ENCODE data around the gene GFER. TPM values are rescaled to one million over a fixed set of nuclear protein-coding genes. Genes with fewer than 3 reads are reported as not detected.

Gene GFER
- total RNA-seq, 1 experiment from 2014 or later: 26.2 TPM

GRCh38 chr16:1942810-1943726, 40.9 kb upstream of the GFER start, which contains the start of gene MSRB1:
MSRB1 (minus strand) TSS chr16:1943199; CDS start chr16:1943156, 43 bp downstream.
- ChIA-PET CTCF (no interaction called here), POLR2A (ENCODE audit: low non-redundant PET) (no interaction called here)
- Histone ChIP-seq H3K27me3 (replicated peaks; ENCODE audit: insufficient read depth, low read depth, low read length, poor library complexity) (no peaks in the 10 kb centered on the region), H3K27ac (ENCODE audit: low read depth, low read length, poor library complexity, severe bottlenecking) (peak within 1 kb of the TSS; percentile 73), H3K4me3 (ENCODE audit: low read depth, low read length, poor library complexity, severe bottlenecking) (peak within 1 kb of the TSS; percentile 73), H3K4me1 (ENCODE audit: insufficient read depth, low read length, poor library complexity, severe bottlenecking) (peaks cover 18% of the 10 kb centered on the region), H3K36me3 (ENCODE audit: insufficient read depth, low read length, poor library complexity, severe bottlenecking) (no peaks in the 10 kb centered on the region), H3K9me3 (ENCODE audit: low read depth, low read length, poor library complexity, severe bottlenecking) (no peaks in the 10 kb centered on the region)
- DNase-seq (ENCODE audit: low spot score): peak; percentile 100
- intact Hi-C loops (cut with micrococcal nuclease; ENCODE audit: unreplicated experiment): no loop called here
- BruUV-seq (replicated peaks): no TSS peak
- TF ChIP-seq CTCF (conservative IDR thresholded peaks at IDR 0.05; ENCODE audit: low read depth, low read length) (0 out of 2 replicates have a peak, but pooled peaks have one; percentile 13), EZH2 (IDR thresholded peaks at IDR 0.05; ENCODE audit: borderline replicate concordance, low read depth, low read length, poor library complexity, severe bottlenecking) (no peak)

GRCh38 chr16:1944612-1945199, 39.3 kb upstream of the GFER start:
- TF ChIP-seq CTCF (conservative IDR thresholded peaks at IDR 0.05; ENCODE audit: low read depth, low read length): no peak
- TF ChIP-seq EZH2 (IDR thresholded peaks at IDR 0.05; ENCODE audit: borderline replicate concordance, low read depth, low read length, poor library complexity, severe bottlenecking): no peak
- BruUV-seq (replicated peaks): no TSS peak

GRCh38 chr16:1945559-1946391, 38.2 kb upstream of the GFER start:
- no peaks in the 10 kb centered on the region for H3K27me3 ChIP-seq (replicated peaks; ENCODE audit: insufficient read depth, low read depth, low read length, poor library complexity)
- H3K36me3 ChIP-seq (ENCODE audit: insufficient read depth, low read length, poor library complexity, severe bottlenecking): no peaks in the 10 kb centered on the region
- CTCF ChIA-PET: interaction anchor here (0.5 kb wide), 1 partner anchor 240 kb away, joined by 5 read pairs; the partner anchor contains the start of gene MAPK8IP3
- H3K4me3 ChIP-seq (ENCODE audit: low read depth, low read length, poor library complexity, severe bottlenecking): no peak overlapping the region
- H3K9me3 ChIP-seq (ENCODE audit: low read depth, low read length, poor library complexity, severe bottlenecking): no peaks in the 10 kb centered on the region
- intact Hi-C loops (cut with micrococcal nuclease; ENCODE audit: unreplicated experiment): no loop called here
- no peak for TF ChIP-seq CTCF (conservative IDR thresholded peaks at IDR 0.05; ENCODE audit: low read depth, low read length)
- no peak for TF ChIP-seq EZH2 (IDR thresholded peaks at IDR 0.05; ENCODE audit: borderline replicate concordance, low read depth, low read length, poor library complexity, severe bottlenecking)
- H3K4me1 ChIP-seq (ENCODE audit: insufficient read depth, low read length, poor library complexity, severe bottlenecking): peaks cover 18% of the 10 kb centered on the region
- no TSS peak for BruUV-seq (replicated peaks)
- H3K27ac ChIP-seq (ENCODE audit: low read depth, low read length, poor library complexity, severe bottlenecking): no peak overlapping the region
- no peak for DNase-seq (ENCODE audit: low spot score)
- POLR2A ChIA-PET (ENCODE audit: low non-redundant PET): interaction anchor here (0.6 kb wide), 1 partner anchor 211 kb away, joined by 4 read pairs; no protein-coding TSS in a partner anchor

More at GRCh38 chr16:1944612-1945199, 39.3 kb upstream of the GFER start:
- Histone ChIP-seq H3K27me3 (replicated peaks; ENCODE audit: insufficient read depth, low read depth, low read length, poor library complexity) (no peaks in the 10 kb centered on the region), H3K4me3 (ENCODE audit: low read depth, low read length, poor library complexity, severe bottlenecking) (no peak overlapping the region), H3K4me1 (ENCODE audit: insufficient read depth, low read length, poor library complexity, severe bottlenecking) (peaks cover 18% of the 10 kb centered on the region), H3K9me3 (ENCODE audit: low read depth, low read length, poor library complexity, severe bottlenecking) (no peaks in the 10 kb centered on the region), H3K36me3 (ENCODE audit: insufficient read depth, low read length, poor library complexity, severe bottlenecking) (no peaks in the 10 kb centered on the region), H3K27ac (ENCODE audit: low read depth, low read length, poor library complexity, severe bottlenecking) (no peak overlapping the region)
- intact Hi-C loops (cut with micrococcal nuclease; ENCODE audit: unreplicated experiment): no loop called here
- DNase-seq (ENCODE audit: low spot score): no peak
- POLR2A ChIA-PET (ENCODE audit: low non-redundant PET): no interaction called here
- CTCF ChIA-PET: no interaction called here
